H1 (cell line): ENCODE measurements around the gene NOS1AP. TPM values are rescaled to one million over a fixed set of nuclear protein-coding genes. Genes with fewer than 3 reads are reported as not detected.

Experiments used
- ASH2L ChIP-seq: fragments of 200-600, 300-600 bp; sonication (generic); IDR thresholded peaks from one replicate; pipeline ENCODE4 v1.7.1; 2017; ENCODE audit warnings: low read length
- BRCA1 ChIP-seq: IDR thresholded peaks from 2 replicates; pipeline ENCODE4 v1.6.1; 2012; ENCODE audit warnings: low read depth, low read length, improper control_type of control experiment
- SAP30 ChIP-seq: fragments of 300-600 bp; sonication (generic); IDR thresholded peaks from 2 replicates; pipeline ENCODE4 v1.7.1; 2012; ENCODE audit warnings: low read length, moderate library complexity, mild to moderate bottlenecking, inconsistent platforms; ENCODE audit not compliant: insufficient read depth, insufficient replicate concordance
- ZNF274 ChIP-seq: IDR thresholded peaks from 2 replicates; pipeline ENCODE4 v1.7.0; 2012; ENCODE audit warnings: low read length, borderline replicate concordance; ENCODE audit errors: extremely low read depth
- polyA plus RNA-seq, 7 experiments: library from polyadenylated mRNA; depleted of rRNA in 3 of 7; stranded (reverse) in 5 of 7; unstranded in 2 of 7; fragments of >200 nt in 5 of 7; fragments of 200-250 nt in 2 of 7; gene quantifications; 1 replicate in 5 of 7; 2 replicates in 1 of 7; 4 replicates in 1 of 7; pipeline versions ENCODE4 v1.2.1 to v1.2.3, GENCODE V29; 2011 to 2013; ENCODE audit warnings: missing spikeins in 2 of 7, mixed read lengths in 2 of 7
- total RNA-seq: library from RNA; stranded (reverse); fragmentation: NEBNext Ultra II Directional; extraction: Animal tissue kit (Norgen Biotek cat#: 25700); gene quantifications from 2 replicates; pipeline ENCODE4 v1.2.1, GENCODE V29; 2021

The NOS1AP gene
- total and polyA plus RNA-seq, 2 of the 8 experiments (the other 6 are each of a cell fraction or from before 2014, with no cell fraction given): 2.4 to 12.1 TPM

DNA sequence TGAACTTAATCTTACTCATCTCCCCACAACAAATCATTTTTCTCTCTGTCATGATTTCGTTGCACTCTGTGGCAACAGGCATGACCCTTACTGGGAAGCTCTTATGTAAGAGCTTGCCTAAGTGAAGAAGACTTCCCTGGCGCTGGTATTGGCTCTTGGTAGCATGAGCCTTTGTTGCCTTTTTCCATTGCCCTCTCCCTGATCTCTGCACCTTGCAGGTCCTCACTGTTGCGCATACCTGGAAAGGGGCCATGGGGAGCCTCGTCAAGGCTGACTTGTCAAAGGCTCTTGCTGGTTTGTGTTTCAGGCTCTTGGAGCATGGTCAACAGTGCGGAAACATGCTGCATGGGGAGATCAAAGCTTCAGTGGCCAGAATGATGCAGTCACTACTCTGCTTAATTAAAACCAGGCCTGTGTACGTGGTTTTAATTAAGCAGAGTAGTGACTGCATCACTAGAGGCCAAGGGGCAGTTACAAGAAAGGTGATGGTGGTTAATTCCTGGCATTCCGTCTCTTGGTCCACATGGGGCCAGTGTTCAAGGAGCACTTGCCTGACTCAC is 165.8 kb downstream of the NOS1AP start (continued):
- TF ChIP-seq BRCA1: no peak
- TF ChIP-seq ASH2L: no peak
- no peak for TF ChIP-seq ZNF274
- TF ChIP-seq SAP30: no peak
- TF ChIP-seq, all 59 proteins: peak for 0
